ENCODE data around the gene MGAT5.

DNA sequence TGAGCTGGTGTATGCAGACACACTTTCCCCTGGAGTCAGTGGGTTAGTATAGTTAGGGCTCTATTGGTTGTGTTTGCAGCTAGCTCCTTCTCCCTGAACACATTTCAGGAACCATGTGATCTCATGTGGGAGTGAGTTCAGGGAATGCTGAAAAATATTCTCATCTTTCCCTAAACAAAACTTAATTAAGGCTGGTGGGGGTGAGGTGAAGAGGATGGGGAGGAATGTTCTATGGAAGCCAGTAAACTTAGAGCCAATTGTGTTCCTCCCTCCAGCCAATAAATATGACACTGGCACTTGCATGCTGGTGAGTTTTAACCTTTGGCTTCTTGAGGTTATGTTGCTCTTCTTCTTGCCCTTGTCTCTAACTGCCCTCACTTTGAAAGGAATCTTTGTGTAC, 952 bp downstream of the MGAT5 start:
- TF ChIP-seq, protein P1, sequence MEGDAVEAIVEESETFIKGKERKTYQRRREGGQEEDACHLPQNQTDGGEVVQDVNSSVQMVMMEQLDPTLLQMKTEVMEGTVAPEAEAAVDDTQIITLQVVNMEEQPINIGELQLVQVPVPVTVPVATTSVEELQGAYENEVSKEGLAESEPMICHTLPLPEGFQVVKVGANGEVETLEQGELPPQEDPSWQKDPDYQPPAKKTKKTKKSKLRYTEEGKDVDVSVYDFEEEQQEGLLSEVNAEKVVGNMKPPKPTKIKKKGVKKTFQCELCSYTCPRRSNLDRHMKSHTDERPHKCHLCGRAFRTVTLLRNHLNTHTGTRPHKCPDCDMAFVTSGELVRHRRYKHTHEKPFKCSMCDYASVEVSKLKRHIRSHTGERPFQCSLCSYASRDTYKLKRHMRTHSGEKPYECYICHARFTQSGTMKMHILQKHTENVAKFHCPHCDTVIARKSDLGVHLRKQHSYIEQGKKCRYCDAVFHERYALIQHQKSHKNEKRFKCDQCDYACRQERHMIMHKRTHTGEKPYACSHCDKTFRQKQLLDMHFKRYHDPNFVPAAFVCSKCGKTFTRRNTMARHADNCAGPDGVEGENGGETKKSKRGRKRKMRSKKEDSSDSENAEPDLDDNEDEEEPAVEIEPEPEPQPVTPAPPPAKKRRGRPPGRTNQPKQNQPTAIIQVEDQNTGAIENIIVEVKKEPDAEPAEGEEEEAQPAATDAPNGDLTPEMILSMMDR (IDR thresholded peaks at IDR 0.05) = no peak
- TF ChIP-seq POLR2AphosphoS5 (IDR thresholded peaks at IDR 0.05) (no peak), EP300 (IDR thresholded peaks at IDR 0.05) (no peak), POLR2A (IDR thresholded peaks at IDR 0.05) (no peak)
